Endodermal cell (in vitro differentiated cells): Measurements from ENCODE around the gene PDCD1. TPM values are rescaled to one million over a fixed set of nuclear protein-coding genes. Genes with fewer than 3 reads are reported as not detected.

Experiments
- DNase-seq: peaks from one replicate; pipeline ENCODE4 v3.0.0-alpha.2; 2017
- H3K27ac ChIP-seq: 2 replicates; pipeline ENCODE4 v1.5.1; 2013; ENCODE audit warnings: mild to moderate bottlenecking, low read depth, low read length, moderate library complexity
- H3K27me3 ChIP-seq: 2 replicates; pipeline ENCODE4 v1.6.1; 2013; ENCODE audit warnings: mild to moderate bottlenecking, low read length, moderate library complexity; ENCODE audit not compliant: insufficient read depth, control insufficient read depth, poor library complexity, severe bottlenecking
- H3K36me3 ChIP-seq: 2 replicates; pipeline ENCODE4 v1.7.0; 2013; ENCODE audit warnings: mild to moderate bottlenecking, low read length, moderate library complexity; ENCODE audit not compliant: control insufficient read depth, insufficient read depth
- H3K4me1 ChIP-seq: one replicate; pipeline ENCODE4 v1.7.0; 2013; ENCODE audit warnings: low read length; ENCODE audit not compliant: control insufficient read depth, insufficient read depth
- H3K4me3 ChIP-seq: 2 replicates; pipeline ENCODE4 v1.5.1; 2013; ENCODE audit warnings: mild to moderate bottlenecking, low read length, moderate library complexity
- H3K9ac ChIP-seq: 2 replicates; pipeline ENCODE4 v1.6.1; 2013; ENCODE audit warnings: mild to moderate bottlenecking, low read length, moderate library complexity; ENCODE audit not compliant: poor library complexity, severe bottlenecking; ENCODE audit errors: extremely low read depth
- H3K9me3 ChIP-seq: 2 replicates; pipeline ENCODE4 v1.6.1; 2013; ENCODE audit warnings: mild to moderate bottlenecking, low read length, moderate library complexity; ENCODE audit not compliant: control insufficient read depth
- H3K27ac Mint-ChIP-seq: 2 replicates; pipeline ENCODE4 v1.8.0; 2020; ENCODE audit warnings: mixed read lengths
- H3K27me3 Mint-ChIP-seq: 2 replicates; pipeline ENCODE4 v1.8.0; 2021; ENCODE audit warnings: mild to moderate bottlenecking, mixed read lengths; ENCODE audit not compliant: insufficient read depth
- H3K36me3 Mint-ChIP-seq: 2 replicates; pipeline ENCODE4 v1.8.0; 2020; ENCODE audit warnings: low read depth, mixed read lengths
- H3K4me1 Mint-ChIP-seq: 2 replicates; pipeline ENCODE4 v1.8.0; 2020; ENCODE audit warnings: mixed read lengths
- H3K4me3 Mint-ChIP-seq: 2 replicates; pipeline ENCODE4 v1.8.0; 2020; ENCODE audit warnings: mild to moderate bottlenecking, moderate library complexity, mixed read lengths
- H3K9me3 Mint-ChIP-seq: 2 replicates; pipeline ENCODE4 v1.8.0; 2020; ENCODE audit warnings: mild to moderate bottlenecking, mixed read lengths
- CTCF ChIP-seq: fragments of 200-600 bp; sonication (generic); conservative IDR thresholded peaks from 2 replicates; pipeline ENCODE4 v1.5.0; 2021; ENCODE audit warnings: antibody characterized with exemption, mild to moderate bottlenecking
- WGBS, 2 experiments: methylation state at CpG; one replicate each; pipeline versions ENCODE4 v1.1.5 to v1.1.7; 2013; ENCODE audit warnings: missing lambda C conversion rate in 2 of 2, mixed read lengths in 1 of 2; ENCODE audit not compliant: insufficient coverage in 1 of 2, insufficient read length in 1 of 2; 5-methylcytosine and 5-hydroxymethylcytosine counted together
- total RNA-seq, 2 donors: library from RNA; stranded (reverse); fragmentation: NEBNext Ultra II Directional in 1 of 2; extraction: Animal tissue kit (Norgen Biotek cat#: 25700) in 1 of 2; gene quantifications; 2 replicates in 1 of 2; 3 replicates in 1 of 2; pipeline ENCODE4 v1.2.1, GENCODE V29; 2021

PDCD1 gene
- total RNA-seq, 2 donors from 2014 or later, result 0.20 TPM; not detected in 1

- no peaks in the 10 kb centered on the region for H3K9me3 Mint-ChIP-seq
- H3K9ac ChIP-seq, result no peak overlapping the region
- no peaks in the 10 kb centered on the region for H3K36me3 ChIP-seq
- no peaks in the 10 kb centered on the region for H3K27me3 Mint-ChIP-seq
- H3K36me3 Mint-ChIP-seq, result no peaks in the 10 kb centered on the region
- H3K4me1 Mint-ChIP-seq, result peaks cover 10% of the 10 kb centered on the region
- TF ChIP-seq CTCF, result no peak
- H3K27ac ChIP-seq, result no peak overlapping the region
- no peaks in the 10 kb centered on the region for H3K9me3 ChIP-seq
- no peaks in the 10 kb centered on the region for H3K27me3 ChIP-seq
- 91 to 95% methylated on average over 26 to 40 of the region's 40 CpGs for WGBS, 2 experiments
- no peak overlapping the region for H3K27ac Mint-ChIP-seq
- H3K4me3 ChIP-seq, result no peak overlapping the region
- DNase-seq, result peak; percentile 48
- H3K4me1 ChIP-seq, result no peaks in the 10 kb centered on the region
- no peak overlapping the region for H3K4me3 Mint-ChIP-seq
These were observed 45.7 kb downstream of the PDCD1 start for GRCh38 chr2:241812730-241813643.

- Histone ChIP-seq H3K4me1 (no peaks in the 10 kb centered on the region), H3K4me3 (no peak overlapping the region), H3K27me3 (no peaks in the 10 kb centered on the region), H3K27ac (no peak overlapping the region), H3K9ac (no peak overlapping the region), H3K36me3 (no peaks in the 10 kb centered on the region), H3K9me3 (no peaks in the 10 kb centered on the region)
- Mint-ChIP-seq H3K27ac (no peak overlapping the region), H3K27me3 (no peaks in the 10 kb centered on the region), H3K9me3 (no peaks in the 10 kb centered on the region), H3K4me3 (no peak overlapping the region), H3K4me1 (peaks cover 10% of the 10 kb centered on the region), H3K36me3 (no peaks in the 10 kb centered on the region)
- no peak for TF ChIP-seq CTCF
- peak; percentile 36 for DNase-seq
- WGBS, 2 experiments, result 88% methylated on average over 12 to 20 of the region's 20 CpGs
These were observed 46.6 kb downstream of the PDCD1 start for GRCh38 chr2:241811952-241812729.

GRCh38 chr2:241811201-241811951, 47.3 kb downstream of the PDCD1 start:
- H3K27ac ChIP-seq, result no peak overlapping the region
- H3K9ac ChIP-seq, result no peak overlapping the region
- TF ChIP-seq CTCF, result no peak
- no peak overlapping the region for H3K4me3 Mint-ChIP-seq
- no peaks in the 10 kb centered on the region for H3K36me3 Mint-ChIP-seq
- no peaks in the 10 kb centered on the region for H3K4me1 ChIP-seq
- peaks cover 10% of the 10 kb centered on the region for H3K4me1 Mint-ChIP-seq
- no peak overlapping the region for H3K27ac Mint-ChIP-seq
- no peaks in the 10 kb centered on the region for H3K9me3 Mint-ChIP-seq
- no peaks in the 10 kb centered on the region for H3K27me3 Mint-ChIP-seq
- no peak overlapping the region for H3K4me3 ChIP-seq
- DNase-seq, result peak; percentile 43
- 92% methylated on average over 5 to 27 of the region's 27 CpGs for WGBS, 2 experiments
- H3K27me3 ChIP-seq, result no peaks in the 10 kb centered on the region
- no peaks in the 10 kb centered on the region for H3K9me3 ChIP-seq
- no peaks in the 10 kb centered on the region for H3K36me3 ChIP-seq
